ENCODE measurements around the gene PSME2. TPM values are rescaled to one million over a fixed set of nuclear protein-coding genes. Genes with fewer than 3 reads are reported as not detected.

Gene PSME2
- total and polyA plus RNA-seq, 2 of the 13 experiments (the other 11 are each of a cell fraction or from before 2014, with no cell fraction given): 332 to 716 TPM

- 0 out of 2 replicates have a peak, but pooled peaks have one; percentile 81 for TF ChIP-seq FOXO4 (CRISPR knock-in tag; conservative IDR thresholded peaks at IDR 0.05)
These were observed 13.4 kb downstream of the PSME2 start (continued) for GRCh38 chr14:24132976-24133375.

GRCh38 chr14:24132061-24132685 is 14.2 kb downstream of the PSME2 start:
- no peak for DNase-seq (ENCODE audit: low spot score)
- Histone ChIP-seq H2AFZ (ENCODE audit: low read length) (no peak overlapping the region), H3K36me3 (replicated peaks in 1 of 2; ENCODE audit: control insufficient read depth in 1 of 2, insufficient read depth in 2 of 2, low read length in 2 of 2) (peaks cover 0 to under 1% of the 10 kb centered on the region in 2 experiments; a peak in 2 of 5 replicates), H3K4me3 (replicated peaks in 1 of 3; ENCODE audit: insufficient read depth in 1 of 3, low read depth in 2 of 3, low read length in 3 of 3) (no peak overlapping the region), H3K9ac (ENCODE audit: insufficient read depth, low read depth, low read length) (no peak overlapping the region; the same call in 1 of the 2 replicates), H4K20me1 (ENCODE audit: insufficient read depth, low read length) (peaks cover 4% of the 10 kb centered on the region; the same call in 1 of the 2 replicates), H3K4me2 (ENCODE audit: low read depth, low read length) (no peak overlapping the region; the same call in 1 of the 2 replicates), H3K4me1 (ENCODE audit: insufficient read depth, low read length) (peaks cover 59% of the 10 kb centered on the region), H3K27ac (ENCODE audit: extremely low read length, insufficient read depth, low read length) (peak overlapping the region; percentile 48), H3K9me3 (ENCODE audit: low read length) (no peaks in the 10 kb centered on the region), H3K27me3 (ENCODE audit: control insufficient read depth in 1 of 2, insufficient read depth in 2 of 2, low read length in 2 of 2) (no peaks in the 10 kb centered on the region; a peak in 1 of 5 replicates), H3K79me2 (ENCODE audit: insufficient read depth, low read length) (peaks cover 11% of the 10 kb centered on the region)
- no peak for FAIRE-seq
- intact Hi-C loops (cut with micrococcal nuclease; ENCODE audit: unreplicated experiment) (no loop called here), in situ Hi-C loops (cut with HindIII; ENCODE audit: extremely low pct_ligation_motif_present, low pct_unique_long_range_greater_than_20kb) (loop anchor here (25.0 kb wide), 1 partner anchor 820 kb away; the partner anchor contains the start of genes BCL2L2, PABPN1 and PPP1R3E)
- POLR2A ChIA-PET: interaction anchor here (1.5 to 22.7 kb wide), 6 partner anchors 9 to 38 kb away, joined by 4 to 977 read pairs (median 11); partner anchors contain the start of genes DCAF11, EMC9, IRF9 and NRL
- no TSS peak for BruUV-seq (replicated peaks)
- CTCF ChIA-PET (ENCODE audit: low intra/inter-chr PET ratio, low total read pairs): no interaction called here
- WGBS (ENCODE audit: low lambda C conversion rate): 88% methylated on average over 24 of the region's 24 CpGs
- ATAC-seq: no peak
- TF ChIP-seq ZNF10 (CRISPR knock-in tag; IDR thresholded peaks at IDR 0.05; ENCODE audit: borderline replicate concordance, low read depth): no peak
- no peak for TF ChIP-seq MAZ (IDR thresholded peaks at IDR 0.05; ENCODE audit: borderline replicate concordance, low read depth, low read length)
- no peak for TF ChIP-seq MAZ (CRISPR knock-in tag; IDR thresholded peaks at IDR 0.05; ENCODE audit: low read depth)
- TF ChIP-seq TIGD3 (CRISPR knock-in tag; IDR thresholded peaks at IDR 0.05; ENCODE audit: borderline replicate concordance): no peak
- no peak for TF ChIP-seq ATF2 (CRISPR knock-in tag; IDR thresholded peaks at IDR 0.05)
- TF ChIP-seq ZNF839 (CRISPR knock-in tag; IDR thresholded peaks at IDR 0.05; ENCODE audit: borderline replicate concordance): peak; percentile 61; the same call in 1 of the 2 replicates
- TF ChIP-seq ZNF160 (CRISPR knock-in tag; IDR thresholded peaks at IDR 0.05): no peak
- TF ChIP-seq ZNF788 (CRISPR knock-in tag; IDR thresholded peaks at IDR 0.05; ENCODE audit: borderline replicate concordance): peak; percentile 45; the same call in 1 of the 2 replicates
- no peak for TF ChIP-seq SMAD3 (CRISPR knock-in tag; IDR thresholded peaks at IDR 0.05)
- peak; percentile 53; the same call in 1 of the 2 replicates for TF ChIP-seq ZNF225 (CRISPR knock-in tag; IDR thresholded peaks at IDR 0.05)
- TF ChIP-seq AGO2 (optimal IDR thresholded peaks at IDR 0.05; ENCODE audit: low read depth, low read length): peak; percentile 51
- peak; percentile 70 for TF ChIP-seq ZBTB33 (CRISPR knock-in tag; IDR thresholded peaks at IDR 0.05)
- 0 out of 2 replicates have a peak, but pooled peaks have one; percentile 89 for TF ChIP-seq MATR3 (CRISPR knock-in tag; IDR thresholded peaks at IDR 0.05)
- TF ChIP-seq BORCS8-MEF2B (CRISPR knock-in tag; IDR thresholded peaks at IDR 0.05): 0 out of 2 replicates have a peak, but pooled peaks have one; percentile 1
